A673 (cell line): ENCODE results near the gene GPATCH2.

ENCODE experiments used
- CTCF ChIP-seq: fragments of 300-800, 200-600 bp; sonication (generic); conservative IDR thresholded peaks from 2 replicates; pipeline ENCODE4 v1.5.1; 2017; ENCODE audit warnings: low read depth, mild to moderate bottlenecking, antibody characterized with exemption, low read length, moderate library complexity, mixed read lengths
- EZH2 ChIP-seq: fragments of 200-600 bp; sonication (generic); IDR thresholded peaks from 2 replicates; pipeline ENCODE4 v1.6.1; 2017; ENCODE audit warnings: borderline replicate concordance, low read depth, mild to moderate bottlenecking, mixed read lengths, antibody characterized with exemption, low read length; ENCODE audit not compliant: poor library complexity, severe bottlenecking

- TF ChIP-seq EZH2 (no peak), CTCF (no peak)
Measured at GRCh38 chr1:217418269-217419193, 212.4 kb downstream of the GPATCH2 start.
